Umbilical cord (tissue), 2 donors: Measurements from ENCODE around the gene ELP5. TPM values are rescaled to one million over a fixed set of nuclear protein-coding genes. Genes with fewer than 3 reads are reported as not detected.

Source experiments
- DNase-seq: peaks from one replicate; pipeline ENCODE4 v3.0.0-alpha.2; 2015; ENCODE audit warnings: low spot score
- total RNA-seq: library from RNA; depleted of rRNA; stranded (reverse); fragments of >200 nt; gene quantifications from one replicate; pipeline ENCODE4 v1.2.3, GENCODE V29; 2014; ENCODE audit warnings: low replicate concordance; ENCODE audit not compliant: insufficient read depth

ELP5 gene
- total RNA-seq, 1 donor from 2014 or later, result 13.7 TPM

- no peak for DNase-seq
These were observed 30.8 kb downstream of the ELP5 start for GRCh38 chr17:7282752-7283321.

GRCh38 chr17:7283471-7284216 is 31.6 kb downstream of the ELP5 start:
- no peak for DNase-seq

- no peak for DNase-seq
These were observed 32.9 kb downstream of the ELP5 start for GRCh38 chr17:7284911-7285310.

DNA sequence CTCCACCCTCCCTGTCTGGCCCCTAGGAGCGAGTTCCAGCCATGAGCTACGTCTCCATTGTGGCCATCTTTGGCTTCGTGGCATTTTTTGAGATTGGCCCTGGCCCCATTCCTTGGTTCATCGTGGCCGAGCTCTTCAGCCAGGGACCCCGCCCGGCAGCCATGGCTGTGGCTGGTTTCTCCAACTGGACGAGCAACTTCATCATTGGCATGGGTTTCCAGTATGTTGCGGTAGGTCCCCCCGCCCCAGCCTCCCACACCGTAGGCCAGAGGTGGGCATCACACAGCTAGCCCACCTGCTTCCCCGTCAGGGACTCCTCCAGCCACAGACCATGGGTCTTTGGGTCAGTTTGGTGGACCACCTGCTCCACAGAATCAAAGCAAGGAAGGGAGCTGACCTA is 33.7 kb downstream of the ELP5 start:
- DNase-seq, result no peak

GRCh38 chr17:7289256-7290032 is 37.4 kb downstream of the ELP5 start:
- DNase-seq, result no peak

DNA sequence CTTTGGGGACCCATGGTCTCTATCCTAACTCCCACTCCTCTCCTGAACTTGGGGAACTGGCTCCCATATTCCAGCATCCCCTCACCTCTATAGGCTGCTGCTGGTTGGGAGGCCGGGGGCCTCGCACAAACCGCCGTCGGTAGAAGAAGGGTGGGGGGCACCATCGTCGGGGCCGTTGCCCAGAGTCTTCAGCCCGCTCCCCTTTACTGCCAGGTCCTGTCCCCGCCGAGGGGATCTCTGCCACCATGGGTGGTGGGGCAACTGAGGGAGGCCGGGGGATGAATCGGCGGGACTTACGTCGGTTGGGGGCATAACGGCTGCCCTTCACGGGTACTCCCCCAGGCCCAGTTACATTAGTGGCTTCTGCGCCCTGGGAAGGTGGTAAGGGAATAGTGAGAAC is 38.2 kb downstream of the ELP5 start:
- DNase-seq, result no peak

DNA sequence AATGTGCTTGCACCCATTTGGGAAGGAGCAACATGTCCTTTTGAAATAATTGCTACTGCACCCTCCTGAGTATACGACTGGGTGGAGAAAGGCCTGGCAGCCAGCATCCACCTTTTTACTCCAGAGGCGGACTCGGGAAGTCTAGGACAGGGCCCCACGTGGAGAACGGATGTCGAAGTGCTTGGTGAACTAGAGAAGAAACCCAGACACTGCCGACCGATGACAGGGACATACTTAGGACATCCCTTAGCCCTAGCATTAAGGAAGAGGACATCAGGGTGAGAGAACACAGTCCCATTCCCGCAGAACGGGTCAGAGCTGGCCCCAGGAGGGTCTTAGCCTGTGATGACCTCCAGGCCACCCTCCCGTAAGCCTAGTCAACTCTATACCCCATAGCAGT is 38.7 kb downstream of the ELP5 start:
- DNase-seq, result no peak

- no peak for DNase-seq
These were observed 40.2 kb downstream of the ELP5 start for GRCh38 chr17:7292194-7292593.

- peak; percentile 58 for DNase-seq
These were observed 40.7 kb downstream of the ELP5 start for GRCh38 chr17:7292729-7293128.

DNA sequence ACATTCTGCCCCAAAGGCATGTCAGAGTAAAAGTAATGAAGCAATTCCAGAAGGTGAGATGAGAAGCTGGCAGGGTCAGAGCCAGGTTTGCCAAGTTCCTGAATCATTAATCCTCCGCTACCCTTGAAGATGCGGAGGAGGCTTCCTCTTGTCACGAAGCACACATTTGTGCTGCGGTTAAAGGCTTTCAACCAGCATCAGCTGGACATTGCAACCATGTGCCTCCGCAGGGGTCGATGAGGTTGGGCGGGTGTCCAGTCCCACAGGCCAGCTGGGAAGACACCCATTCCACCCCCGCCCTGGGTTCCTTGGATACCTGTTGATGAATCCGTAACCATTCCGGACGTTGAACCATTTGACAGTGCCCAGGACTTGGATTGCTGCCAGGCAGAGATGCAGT is 41.1 kb downstream of the ELP5 start:
- DNase-seq, result no peak

DNA sequence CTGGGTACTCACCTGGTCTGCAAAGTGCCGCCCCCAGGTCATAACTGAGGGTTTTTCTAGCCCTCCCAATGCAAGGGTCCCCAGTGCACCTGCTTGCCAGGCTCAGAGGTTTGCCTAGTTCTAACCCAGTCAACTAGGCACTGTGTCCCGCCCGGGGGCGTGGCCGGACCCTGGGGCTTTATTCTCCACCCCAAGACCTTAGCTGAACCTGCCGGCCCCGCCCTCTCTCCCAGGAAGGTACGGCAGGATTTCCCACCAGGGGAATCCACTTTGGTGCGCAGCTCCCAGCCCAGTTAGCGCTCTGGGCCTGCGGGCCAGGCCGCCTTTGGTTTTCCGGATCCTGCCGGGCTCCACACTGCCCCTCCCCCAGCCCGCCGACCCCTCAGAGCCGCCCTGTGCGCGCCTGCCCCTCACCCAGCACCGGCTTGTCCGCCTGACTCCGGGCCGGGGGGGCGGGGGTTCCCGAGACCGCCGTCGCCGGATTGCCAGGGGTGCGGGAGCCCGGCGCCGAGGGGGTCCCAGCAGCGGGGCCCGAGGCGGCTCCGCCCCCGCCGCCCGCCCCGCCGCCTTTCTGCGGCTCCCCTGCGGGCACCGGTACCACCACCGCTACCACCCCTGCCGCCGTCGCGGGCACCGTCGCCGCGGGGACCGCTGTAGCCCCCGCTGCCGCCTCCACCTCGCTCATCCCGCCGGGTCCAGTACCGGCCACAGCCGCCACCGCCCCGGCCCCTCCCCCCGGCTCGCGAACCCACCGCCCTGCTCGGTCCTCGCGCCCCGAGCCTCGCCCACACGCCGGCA is 42.0 kb downstream of the ELP5 start:
- no peak for DNase-seq

GRCh38 chr17:7294614-7295153 is 42.7 kb downstream of the ELP5 start, which contains the start of gene YBX2:
YBX2 (minus strand) TSS chr17:7294639; CDS start chr17:7294500, 139 bp downstream.
- DNase-seq, result no peak

GRCh38 chr17:7295230-7296180 is 43.5 kb downstream of the ELP5 start:
- no peak for DNase-seq

DNA sequence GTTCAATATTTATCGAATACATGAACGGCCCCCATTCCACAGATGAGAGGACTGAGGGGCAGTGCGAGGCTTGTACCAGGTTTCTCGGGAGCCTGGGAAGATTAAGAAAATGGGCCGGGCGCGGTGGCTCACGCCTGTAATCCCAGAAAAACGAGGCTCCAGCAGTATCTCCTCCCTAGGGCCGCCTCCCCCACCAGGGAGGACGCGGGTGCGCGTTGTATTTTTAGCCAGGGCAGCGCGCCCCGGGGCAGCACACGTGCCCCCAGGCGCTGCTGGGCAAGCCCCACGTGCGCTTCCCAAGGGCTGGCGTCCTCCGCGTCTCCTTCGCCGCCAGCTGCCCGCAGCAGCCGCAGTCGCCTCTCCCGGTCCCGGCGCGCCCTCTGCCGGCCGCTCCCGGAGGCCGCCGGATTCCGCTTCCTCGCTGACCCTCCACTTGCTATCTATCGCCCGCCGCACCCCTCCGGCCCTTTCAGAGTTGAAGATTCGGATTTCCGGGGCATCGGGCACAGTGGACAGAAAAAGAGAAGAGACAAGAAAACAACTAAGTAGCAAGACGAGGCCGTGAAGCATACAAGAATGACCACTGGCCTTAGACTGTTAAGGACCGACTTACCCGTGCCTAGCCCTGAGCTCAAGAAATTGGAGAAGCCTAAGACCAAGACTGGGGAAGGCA is 44.3 kb downstream of the ELP5 start:
- peak; percentile 72 for DNase-seq

DNA sequence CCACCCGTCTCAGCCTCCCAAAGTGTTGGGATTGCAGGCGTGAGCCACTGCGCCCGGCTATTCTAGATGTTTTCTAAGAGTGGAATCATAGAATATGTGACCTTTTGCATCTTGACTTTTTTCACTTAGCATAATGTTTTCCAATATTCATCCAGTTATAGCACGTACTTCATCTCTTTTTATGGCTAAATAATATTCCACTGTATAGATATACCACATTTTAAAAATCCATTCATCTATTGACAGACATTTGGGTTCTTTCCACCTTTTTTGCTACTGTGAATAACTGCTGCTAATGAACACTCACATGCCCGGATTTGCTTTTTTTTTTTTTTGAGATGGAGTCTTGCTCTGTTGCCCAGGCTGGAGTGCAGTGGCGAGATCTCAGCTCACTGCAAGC is 52.2 kb downstream of the ELP5 start:
- DNase-seq, result no peak

DNA sequence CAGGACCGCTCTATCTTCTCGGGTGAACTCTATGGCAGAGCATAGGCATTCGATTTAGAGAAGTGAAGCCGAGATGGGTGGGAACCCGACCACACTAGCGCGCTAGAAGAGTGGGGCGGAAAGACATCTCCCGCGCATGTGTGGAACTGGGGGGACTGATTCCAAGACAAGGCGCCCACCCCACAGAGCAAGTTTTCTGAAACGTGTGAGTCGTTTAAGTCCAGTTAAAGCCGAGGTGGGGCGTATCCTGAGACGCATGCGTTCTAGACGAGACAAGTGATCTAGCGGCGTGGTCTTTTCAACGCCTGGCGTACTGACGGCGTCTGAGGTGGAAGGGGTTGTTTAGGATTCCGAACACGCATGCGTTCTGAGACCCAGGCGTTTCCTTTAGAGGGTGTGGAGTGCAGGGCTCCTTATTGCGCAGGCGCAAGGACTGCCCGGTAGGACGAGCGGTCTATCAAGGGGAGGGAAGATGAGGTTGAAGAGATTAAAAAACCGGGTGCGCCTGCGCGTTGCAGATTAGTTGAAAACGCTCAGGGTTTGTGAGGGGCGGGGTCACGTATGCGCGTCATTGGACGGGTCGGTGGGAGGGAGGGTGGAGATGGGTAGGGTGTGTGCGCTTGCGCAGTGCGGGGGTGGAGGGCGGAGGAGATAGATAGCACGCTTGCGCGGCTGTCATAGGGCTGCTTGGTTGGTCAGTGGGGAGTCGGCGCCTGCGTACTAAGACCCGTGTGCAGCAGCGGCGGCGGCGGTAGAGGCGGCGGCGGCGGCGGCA is 55.1 kb downstream of the ELP5 start, which contains the start of gene EIF5A:
Gene EIF5A (plus strand): TSS at position 718 of the 775 bp plus-strand sequence. CDS start 2,008 bp downstream, outside the sequence.
- peak; percentile 100 for DNase-seq

DNA sequence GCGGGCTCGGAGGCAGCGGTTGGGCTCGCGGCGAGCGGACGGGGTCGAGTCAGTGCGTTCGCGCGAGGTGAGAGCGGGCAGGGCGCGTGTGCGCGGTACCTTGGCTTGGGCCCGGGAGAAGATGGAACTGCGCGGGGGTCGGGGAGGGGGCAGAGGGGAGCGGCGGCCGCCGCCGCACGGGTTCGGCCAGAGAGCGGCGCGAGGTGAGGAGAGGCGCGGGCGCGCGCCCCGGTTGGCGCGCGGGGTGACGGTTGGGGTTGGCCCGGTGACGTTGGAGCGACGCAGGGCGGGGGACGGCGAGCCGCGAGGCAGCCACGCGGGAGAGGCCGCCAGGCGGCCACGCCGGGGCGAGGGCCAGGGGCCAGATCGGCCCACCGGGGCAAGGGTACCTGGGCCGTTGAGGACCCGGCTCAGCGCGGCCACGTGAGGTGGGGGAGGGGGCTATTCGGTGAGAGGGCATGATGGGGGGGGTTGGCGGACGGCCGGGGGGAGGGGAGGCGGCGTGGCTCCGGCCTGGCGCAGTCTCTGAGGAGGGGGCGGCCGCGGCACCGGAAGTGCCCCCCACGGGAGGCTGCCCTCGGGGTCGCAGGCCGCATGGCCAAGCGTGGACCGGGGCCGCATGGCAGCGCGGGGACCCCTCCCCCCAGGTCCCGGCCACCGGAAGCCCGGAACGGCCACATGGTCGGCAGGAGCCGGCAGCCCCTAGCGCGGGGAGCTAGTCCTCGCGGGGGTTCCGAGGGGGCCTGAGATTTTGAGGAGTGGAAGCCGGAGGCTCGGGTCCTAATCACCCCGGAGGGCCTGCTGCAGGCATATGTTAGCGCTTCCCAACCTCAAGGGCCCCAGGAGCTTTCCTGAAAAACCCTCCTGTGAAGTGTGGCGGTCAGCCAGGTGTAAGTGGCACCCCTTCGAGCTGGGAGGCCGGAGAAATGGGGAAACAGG is 55.9 kb downstream of the ELP5 start:
- peak; percentile 29 for DNase-seq
